H1 (cell line): ENCODE data around the gene RCL1. TPM values are rescaled to one million over a fixed set of nuclear protein-coding genes. Genes with fewer than 3 reads are reported as not detected.

Experiments used
- ATF2 ChIP-seq: IDR thresholded peaks from 2 replicates; pipeline ENCODE4 v1.6.1; 2012; ENCODE audit warnings: low read length, inconsistent platforms
- EGR1 ChIP-seq: IDR thresholded peaks from 2 replicates; pipeline ENCODE4 v1.6.1; 2011; ENCODE audit warnings: low read depth, low read length, borderline replicate concordance
- FOSL1 ChIP-seq: IDR thresholded peaks from 2 replicates; pipeline ENCODE4 v1.6.1; 2011; ENCODE audit warnings: mild to moderate bottlenecking, low read depth, low read length, moderate library complexity; ENCODE audit not compliant: insufficient read depth
- KDM1A ChIP-seq: fragments of 200-600, 300-600 bp; sonication (generic); IDR thresholded peaks from 2 replicates; pipeline ENCODE4 v1.7.1; 2016; ENCODE audit warnings: mild to moderate bottlenecking, low read length, borderline replicate concordance
- MAFK ChIP-seq: IDR thresholded peaks from 2 replicates; pipeline ENCODE4 v1.6.1; 2012; ENCODE audit warnings: low read depth, mild to moderate bottlenecking, improper control_type of control experiment, low read length
- POU5F1 ChIP-seq: IDR thresholded peaks from 2 replicates; pipeline ENCODE4 v1.6.1; 2011; ENCODE audit warnings: low read depth, mild to moderate bottlenecking, low read length, moderate library complexity
- RFX5 ChIP-seq: IDR thresholded peaks from 2 replicates; pipeline ENCODE4 v1.6.1; 2011; ENCODE audit warnings: low read depth, low read length, improper control_type of control experiment, borderline replicate concordance
- SP4 ChIP-seq: IDR thresholded peaks from 2 replicates; pipeline ENCODE4 v1.6.1; 2012; ENCODE audit warnings: low read length, inconsistent platforms
- TAF1 ChIP-seq: IDR thresholded peaks from 2 replicates; pipeline ENCODE4 v1.6.1; 2011; ENCODE audit warnings: mild to moderate bottlenecking, low read depth, low read length
- polyA plus RNA-seq, 7 experiments: library from polyadenylated mRNA; depleted of rRNA in 3 of 7; stranded (reverse) in 5 of 7; unstranded in 2 of 7; fragments of >200 nt in 5 of 7; fragments of 200-250 nt in 2 of 7; gene quantifications; 1 replicate in 5 of 7; 2 replicates in 1 of 7; 4 replicates in 1 of 7; pipeline versions ENCODE4 v1.2.1 to v1.2.3, GENCODE V29; 2011 to 2013; ENCODE audit warnings: missing spikeins in 2 of 7, mixed read lengths in 2 of 7
- total RNA-seq: library from RNA; stranded (reverse); fragmentation: NEBNext Ultra II Directional; extraction: Animal tissue kit (Norgen Biotek cat#: 25700); gene quantifications from 2 replicates; pipeline ENCODE4 v1.2.1, GENCODE V29; 2021

RCL1 gene
- total and polyA plus RNA-seq, 2 of the 8 experiments (the other 6 are each of a cell fraction or from before 2014, with no cell fraction given) = 21.0 to 29.5 TPM

DNA sequence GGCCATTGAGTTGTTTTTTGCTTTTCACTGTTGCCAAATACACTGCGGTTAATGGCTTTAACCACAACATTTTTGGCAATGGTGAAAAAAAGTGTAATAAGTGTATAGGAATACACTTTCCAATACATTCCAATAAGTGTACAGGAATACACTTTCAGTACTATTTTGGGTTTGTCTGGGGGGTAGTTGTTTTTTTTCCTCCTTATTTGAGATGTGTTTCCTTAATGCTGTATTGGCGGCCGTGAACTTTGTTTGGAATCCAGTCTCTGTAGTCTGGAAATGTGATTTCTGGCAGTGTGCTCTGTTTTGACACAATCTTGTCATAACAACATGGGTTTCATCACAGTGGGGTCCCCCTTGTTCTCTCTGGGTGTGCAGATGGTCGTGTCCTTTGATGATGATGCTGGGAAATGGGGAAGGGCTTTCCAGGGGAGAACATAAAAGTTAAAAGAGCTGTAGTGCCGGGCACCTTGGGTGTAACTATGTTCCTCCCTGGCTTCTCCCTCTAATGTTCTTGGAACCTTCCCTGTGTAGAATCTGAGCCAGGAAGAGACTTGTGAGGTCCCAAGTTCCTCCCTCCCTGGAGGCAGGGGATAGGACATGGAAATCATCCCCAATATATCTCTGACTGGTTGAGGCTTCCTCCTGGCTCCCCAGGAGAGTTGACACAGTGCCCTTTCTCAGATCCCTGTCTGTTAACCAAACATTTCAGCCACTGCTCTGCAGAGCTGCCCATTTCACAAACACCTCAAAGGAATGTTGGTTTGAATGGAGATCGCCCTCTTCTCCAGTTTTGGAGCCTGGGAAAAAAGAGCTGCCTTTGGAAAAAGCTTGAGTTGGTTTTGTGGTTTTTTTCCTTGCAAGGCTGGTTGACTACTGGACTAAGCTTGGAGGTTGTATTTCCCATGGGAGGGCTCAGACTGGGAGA, 44.8 kb downstream of the RCL1 start (continued):
- no peak for TF ChIP-seq KDM1A
- TF ChIP-seq SP4 = no peak
- no peak for TF ChIP-seq TAF1
- TF ChIP-seq RFX5 = no peak
- no peak for TF ChIP-seq MAFK
- no peak for TF ChIP-seq ATF2
- TF ChIP-seq EGR1 = no peak
- TF ChIP-seq POU5F1 = no peak
- no peak for TF ChIP-seq FOSL1
- TF ChIP-seq, all 59 proteins: peak for 0
